ENCODE measurements around the gene CCDC107. TPM values are rescaled to one million over a fixed set of nuclear protein-coding genes. Genes with fewer than 3 reads are reported as not detected.

Gene CCDC107
- total RNA-seq, 3 donors from 2014 or later (not counting 1 experiment from before 2014, with no cell fraction given), result 30.9 to 37.9 (median 36.8) TPM

- H3K4me1 Mint-ChIP-seq, result peaks cover 43 to 57% of the 10 kb centered on the region in 2 donors
- no peaks in the 10 kb centered on the region for H3K36me3 Mint-ChIP-seq
- no peaks in the 10 kb centered on the region for H3K27me3 ChIP-seq (ENCODE audit: control insufficient read depth, insufficient read depth, low read length)
- DNase-seq (peak; percentile 62 to 81), ATAC-seq (peak; percentile 64 to 79 (median 69))
- H3K27me3 Mint-ChIP-seq (ENCODE audit: low read depth in 2 of 2), result no peaks in the 10 kb centered on the region
- 10% methylated on average over 58 of the region's 58 CpGs for WGBS (ENCODE audit: insufficient coverage)
- no peaks in the 10 kb centered on the region for H3K9me3 Mint-ChIP-seq
- peaks cover 57% of the 10 kb centered on the region for H3K4me1 ChIP-seq (ENCODE audit: control insufficient read depth, insufficient read depth, low read length)
- H3K27ac Mint-ChIP-seq, result peak within 1 kb of the TSS; percentile 94 to 95
- peak within 1 kb of the TSS; percentile 58 for H3K4me3 ChIP-seq (ENCODE audit: low read length)
- no peak for TF ChIP-seq CTCF (IDR thresholded peaks at IDR 0.05)
- peak within 1 kb of the TSS; percentile 64 for H3K27ac ChIP-seq (ENCODE audit: low read length)
- intact Hi-C loops (cut with micrococcal nuclease), result no loop called here
- H3K9me3 ChIP-seq (ENCODE audit: control insufficient read depth, insufficient read depth, low read length), result no peaks in the 10 kb centered on the region
- peaks cover 13% of the 10 kb centered on the region for H3K36me3 ChIP-seq (ENCODE audit: control insufficient read depth, insufficient read depth, low read length)
- H3K4me3 Mint-ChIP-seq, result peak within 1 kb of the TSS; percentile 91
Observed at GRCh38 chr9:35664531-35665470, 6.7 kb downstream of the CCDC107 start, which contains the start of gene ARHGEF39. ARHGEF39 (minus strand) TSS chr9:35665195; CDS start chr9:35665169, 26 bp downstream.

DNA sequence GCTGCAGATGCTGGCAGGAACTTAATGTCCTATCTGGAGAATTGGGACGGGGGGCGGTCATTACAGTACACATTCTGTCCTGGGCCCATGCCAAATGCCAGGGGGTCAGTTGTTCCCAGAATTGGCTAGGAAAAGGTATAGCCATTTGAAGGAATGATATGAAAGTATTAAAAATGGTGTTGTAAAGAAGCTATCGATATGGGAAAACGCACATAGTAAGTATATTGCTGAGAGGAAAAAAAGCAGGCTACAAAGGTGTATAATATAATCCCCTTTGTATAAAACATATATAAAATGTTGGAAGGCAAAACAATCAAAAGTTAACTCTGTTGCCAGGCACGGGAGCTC lies 7.4 kb downstream of the CCDC107 start:
- 19% methylated on average over 3 of the region's 5 CpGs for WGBS (ENCODE audit: insufficient coverage)
- Mint-ChIP-seq H3K27me3 (ENCODE audit: low read depth in 2 of 2) (no peaks in the 10 kb centered on the region), H3K27ac (peak overlapping the region; percentile 50 to 95), H3K36me3 (no peaks in the 10 kb centered on the region), H3K4me3 (peak overlapping the region; percentile 91), H3K9me3 (no peaks in the 10 kb centered on the region), H3K4me1 (peaks cover 40 to 52% of the 10 kb centered on the region in 2 donors)
- Histone ChIP-seq H3K4me3 (ENCODE audit: low read length) (peak overlapping the region; percentile 58), H3K9me3 (ENCODE audit: control insufficient read depth, insufficient read depth, low read length) (no peaks in the 10 kb centered on the region), H3K4me1 (ENCODE audit: control insufficient read depth, insufficient read depth, low read length) (peaks cover 50% of the 10 kb centered on the region), H3K27me3 (ENCODE audit: control insufficient read depth, insufficient read depth, low read length) (no peaks in the 10 kb centered on the region), H3K36me3 (ENCODE audit: control insufficient read depth, insufficient read depth, low read length) (peaks cover 8% of the 10 kb centered on the region), H3K27ac (ENCODE audit: low read length) (peak overlapping the region; percentile 64)
- ATAC-seq (no peak), DNase-seq (no peak)
- intact Hi-C loops (cut with micrococcal nuclease), result no loop called here
- TF ChIP-seq CTCF (IDR thresholded peaks at IDR 0.05), result no peak

DNA sequence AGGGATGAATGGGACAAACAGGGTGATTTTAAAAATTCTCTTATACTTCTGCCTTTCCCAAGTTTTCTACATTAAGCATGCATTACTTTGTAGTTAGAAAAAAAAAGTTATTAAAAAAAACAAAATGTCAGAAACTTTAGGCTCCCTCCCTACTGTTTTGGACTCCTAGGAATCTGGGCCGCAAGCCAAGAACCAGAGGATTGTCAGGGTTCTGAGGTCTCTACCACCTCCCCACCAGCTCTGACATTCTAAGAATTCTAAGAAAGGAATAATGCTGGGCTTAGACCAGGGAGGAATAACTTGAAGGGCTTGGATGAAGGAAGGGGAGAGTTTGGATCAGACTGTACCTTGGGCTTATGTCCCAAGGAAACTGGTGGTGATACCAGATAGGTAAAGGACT lies 8.0 kb downstream of the CCDC107 start:
- WGBS (ENCODE audit: insufficient coverage), result 100% methylated on average over 1 of the region's 1 CpG
- ATAC-seq (no peak), DNase-seq (no peak)
- H3K4me1 Mint-ChIP-seq, result peaks cover 37 to 46% of the 10 kb centered on the region in 2 donors
- intact Hi-C loops (cut with micrococcal nuclease), result no loop called here
- Histone ChIP-seq H3K9me3 (ENCODE audit: control insufficient read depth, insufficient read depth, low read length) (no peaks in the 10 kb centered on the region), H3K4me1 (ENCODE audit: control insufficient read depth, insufficient read depth, low read length) (peaks cover 44% of the 10 kb centered on the region), H3K4me3 (ENCODE audit: low read length) (no peak overlapping the region), H3K36me3 (ENCODE audit: control insufficient read depth, insufficient read depth, low read length) (peaks cover 2% of the 10 kb centered on the region), H3K27me3 (ENCODE audit: control insufficient read depth, insufficient read depth, low read length) (no peaks in the 10 kb centered on the region), H3K27ac (ENCODE audit: low read length) (no peak overlapping the region)
- no peak overlapping the region for H3K27ac Mint-ChIP-seq
- no peaks in the 10 kb centered on the region for H3K27me3 Mint-ChIP-seq (ENCODE audit: low read depth in 2 of 2)
- no peaks in the 10 kb centered on the region for H3K9me3 Mint-ChIP-seq
- no peak for TF ChIP-seq CTCF (IDR thresholded peaks at IDR 0.05)
- no peaks in the 10 kb centered on the region for H3K36me3 Mint-ChIP-seq
- peak overlapping the region; percentile 52 for H3K4me3 Mint-ChIP-seq
